HepG2 (cell line): ENCODE data around the gene WDR59. TPM values are rescaled to one million over a fixed set of nuclear protein-coding genes. Genes with fewer than 3 reads are reported as not detected.

Source experiments
- ARID2 ChIP-seq: sonication (generic); formaldehyde crosslinking; IDR thresholded peaks from 2 replicates; pipeline ENCODE4 v1.8.1; 2022; ENCODE audit warnings: mild to moderate bottlenecking, missing genetic modification reagents, borderline replicate concordance
- CENPT ChIP-seq: sonication (generic); formaldehyde crosslinking; IDR thresholded peaks from 2 replicates; pipeline ENCODE4 v1.8.0; 2022; ENCODE audit warnings: low read depth, mild to moderate bottlenecking, moderate library complexity, missing genetic modification reagents
- DMTF1 ChIP-seq: sonication (generic); formaldehyde crosslinking; IDR thresholded peaks from 2 replicates; pipeline ENCODE4 v1.4.0; 2020; ENCODE audit warnings: mild to moderate bottlenecking, missing genetic modification reagents
- DPF2 ChIP-seq: sonication (generic); formaldehyde crosslinking; IDR thresholded peaks from 2 replicates; pipeline ENCODE4 v1.4.0; 2020; ENCODE audit warnings: mild to moderate bottlenecking, low read depth, missing genetic modification reagents, borderline replicate concordance
- KLF15 ChIP-seq: sonication (generic); formaldehyde crosslinking; IDR thresholded peaks from 2 replicates; pipeline ENCODE4 v1.8.1; 2023; ENCODE audit warnings: borderline replicate concordance, mild to moderate bottlenecking, inconsistent platforms, missing genetic modification reagents, mixed read lengths
- MEF2D ChIP-seq: sonication (generic); formaldehyde crosslinking; IDR thresholded peaks from 2 replicates; pipeline ENCODE4 v1.5.1; 2020; ENCODE audit warnings: mild to moderate bottlenecking, missing genetic modification reagents
- MXD4 ChIP-seq: IDR thresholded peaks from 2 replicates; pipeline ENCODE4 v1.6.1; 2016; ENCODE audit warnings: mild to moderate bottlenecking, missing biosample characterization, missing genetic modification reagents
- MYNN ChIP-seq: sonication (generic); formaldehyde crosslinking; IDR thresholded peaks from 2 replicates; pipeline ENCODE4 v1.4.0; 2020; ENCODE audit warnings: mild to moderate bottlenecking, low read depth, missing genetic modification reagents
- SAP130 ChIP-seq: IDR thresholded peaks from 2 replicates; pipeline ENCODE4 v1.6.1; 2016; ENCODE audit warnings: low read depth
- STAT5B ChIP-seq: sonication (generic); formaldehyde crosslinking; IDR thresholded peaks from 2 replicates; pipeline ENCODE4 v1.4.0; 2020; ENCODE audit warnings: missing genetic modification reagents
- ZC3H13 ChIP-seq: sonication (generic); formaldehyde crosslinking; IDR thresholded peaks from 2 replicates; pipeline ENCODE4 v1.8.1; 2023; ENCODE audit warnings: mild to moderate bottlenecking, missing genetic modification reagents, moderate library complexity
- ZNF326 ChIP-seq: sonication (generic); formaldehyde crosslinking; IDR thresholded peaks from 2 replicates; pipeline ENCODE4 v1.4.0; 2020; ENCODE audit warnings: missing genetic modification reagents, borderline replicate concordance
- ZNF616 ChIP-seq: sonication (generic); formaldehyde crosslinking; IDR thresholded peaks from 2 replicates; pipeline ENCODE4 v1.5.0; 2020; ENCODE audit warnings: low read depth, mild to moderate bottlenecking, missing genetic modification reagents
- ZNF674 ChIP-seq: sonication (generic); formaldehyde crosslinking; IDR thresholded peaks from 2 replicates; pipeline ENCODE4 v1.5.0; 2020; ENCODE audit warnings: low read depth, mild to moderate bottlenecking, missing genetic modification reagents
- ZNF713 ChIP-seq: sonication (generic); formaldehyde crosslinking; IDR thresholded peaks from 2 replicates; pipeline ENCODE4 v1.4.0; 2020; ENCODE audit warnings: mild to moderate bottlenecking, missing genetic modification reagents
- ZNF883 ChIP-seq: sonication (generic); formaldehyde crosslinking; IDR thresholded peaks from 2 replicates; pipeline ENCODE4 v1.5.1; 2020; ENCODE audit warnings: mild to moderate bottlenecking, missing genetic modification reagents; ENCODE audit errors: not compliant biosample characterization
- polyA plus RNA-seq, 8 experiments: library from polyadenylated mRNA; depleted of rRNA in 3 of 8; stranded (reverse) in 7 of 8; unstranded in 1 of 8; fragments of >200 nt; fragmentation: Illumina TruSeq in 4 of 8; extraction: Trizol in 4 of 8; gene quantifications; 2 replicates each; pipeline versions ENCODE4 v1.2.1 to v1.2.3, GENCODE V29; 2011 to 2016; ENCODE audit warnings: low read depth in 4 of 8, missing spikeins in 1 of 8, mixed read lengths in 1 of 8; ENCODE audit not compliant: insufficient read depth in 1 of 8
- total RNA-seq, 5 experiments: library from RNA; depleted of rRNA; stranded (reverse); fragments of >200 nt; fragmentation: Illumina TruSeq; extraction: Trizol; gene quantifications; 2 replicates each; pipeline ENCODE4 v1.2.3, GENCODE V29; 2016; ENCODE audit warnings: low read depth in 1 of 5
- TF ChIP-seq, protein P1 (sequence below), 2 experiments: sonication (generic) in 1 of 2; formaldehyde crosslinking in 1 of 2; IDR thresholded peaks; 2 replicates each; pipeline versions ENCODE4 v1.5.1 to v1.6.1; 2011 to 2020; ENCODE audit warnings: borderline replicate concordance in 1 of 2, low read depth in 1 of 2, low read length in 1 of 2, mild to moderate bottlenecking in 1 of 2, missing genetic modification reagents in 1 of 2, moderate library complexity in 1 of 2
- TF ChIP-seq, protein P2 (sequence below): sonication (generic); formaldehyde crosslinking; IDR thresholded peaks from 2 replicates; pipeline ENCODE4 v1.5.1; 2020; ENCODE audit warnings: missing genetic modification reagents, mild to moderate bottlenecking, borderline replicate concordance
- TF ChIP-seq, protein P3 (sequence below): sonication (generic); formaldehyde crosslinking; IDR thresholded peaks from 2 replicates; pipeline ENCODE4 v1.9.0; 2021; ENCODE audit warnings: missing genetic modification reagents, borderline replicate concordance

WDR59 gene
- total and polyA plus RNA-seq, 2 of the 13 experiments (the other 11 are each of a cell fraction or from before 2014, with no cell fraction given), result 65.2 to 306 TPM

- TF ChIP-seq DMTF1 (CRISPR knock-in tag) (no peak), ZC3H13 (CRISPR knock-in tag) (no peak), ZNF674 (CRISPR knock-in tag) (no peak), MYNN (no peak), DPF2 (CRISPR knock-in tag) (peak; percentile 84; the same call in 1 of the 2 replicates), ZNF713 (no peak), SAP130 (CRISPR knock-in tag) (peak; percentile 95), MEF2D (peak; percentile 74), ARID2 (CRISPR knock-in tag) (no peak), KLF15 (CRISPR knock-in tag) (no peak), MXD4 (CRISPR knock-in tag) (0 out of 2 replicates have a peak, but pooled peaks have one; percentile 32), CENPT (no peak), STAT5B (CRISPR knock-in tag) (no peak), ZNF883 (CRISPR knock-in tag) (no peak), ZNF616 (CRISPR knock-in tag) (no peak), ZNF326 (CRISPR knock-in tag) (no peak)
- TF ChIP-seq, protein P1, sequence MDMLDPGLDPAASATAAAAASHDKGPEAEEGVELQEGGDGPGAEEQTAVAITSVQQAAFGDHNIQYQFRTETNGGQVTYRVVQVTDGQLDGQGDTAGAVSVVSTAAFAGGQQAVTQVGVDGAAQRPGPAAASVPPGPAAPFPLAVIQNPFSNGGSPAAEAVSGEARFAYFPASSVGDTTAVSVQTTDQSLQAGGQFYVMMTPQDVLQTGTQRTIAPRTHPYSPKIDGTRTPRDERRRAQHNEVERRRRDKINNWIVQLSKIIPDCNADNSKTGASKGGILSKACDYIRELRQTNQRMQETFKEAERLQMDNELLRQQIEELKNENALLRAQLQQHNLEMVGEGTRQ (IDR thresholded peaks at IDR 0.05; ENCODE audit: low read depth, low read length), result no peak
- TF ChIP-seq, protein P1 (CRISPR knock-in tag; IDR thresholded peaks at IDR 0.05; ENCODE audit: borderline replicate concordance), result no peak
- TF ChIP-seq, protein P2, sequence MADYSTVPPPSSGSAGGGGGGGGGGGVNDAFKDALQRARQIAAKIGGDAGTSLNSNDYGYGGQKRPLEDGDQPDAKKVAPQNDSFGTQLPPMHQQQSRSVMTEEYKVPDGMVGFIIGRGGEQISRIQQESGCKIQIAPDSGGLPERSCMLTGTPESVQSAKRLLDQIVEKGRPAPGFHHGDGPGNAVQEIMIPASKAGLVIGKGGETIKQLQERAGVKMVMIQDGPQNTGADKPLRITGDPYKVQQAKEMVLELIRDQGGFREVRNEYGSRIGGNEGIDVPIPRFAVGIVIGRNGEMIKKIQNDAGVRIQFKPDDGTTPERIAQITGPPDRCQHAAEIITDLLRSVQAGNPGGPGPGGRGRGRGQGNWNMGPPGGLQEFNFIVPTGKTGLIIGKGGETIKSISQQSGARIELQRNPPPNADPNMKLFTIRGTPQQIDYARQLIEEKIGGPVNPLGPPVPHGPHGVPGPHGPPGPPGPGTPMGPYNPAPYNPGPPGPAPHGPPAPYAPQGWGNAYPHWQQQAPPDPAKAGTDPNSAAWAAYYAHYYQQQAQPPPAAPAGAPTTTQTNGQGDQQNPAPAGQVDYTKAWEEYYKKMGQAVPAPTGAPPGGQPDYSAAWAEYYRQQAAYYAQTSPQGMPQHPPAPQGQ (CRISPR knock-in tag), result no peak
- TF ChIP-seq, protein P3, sequence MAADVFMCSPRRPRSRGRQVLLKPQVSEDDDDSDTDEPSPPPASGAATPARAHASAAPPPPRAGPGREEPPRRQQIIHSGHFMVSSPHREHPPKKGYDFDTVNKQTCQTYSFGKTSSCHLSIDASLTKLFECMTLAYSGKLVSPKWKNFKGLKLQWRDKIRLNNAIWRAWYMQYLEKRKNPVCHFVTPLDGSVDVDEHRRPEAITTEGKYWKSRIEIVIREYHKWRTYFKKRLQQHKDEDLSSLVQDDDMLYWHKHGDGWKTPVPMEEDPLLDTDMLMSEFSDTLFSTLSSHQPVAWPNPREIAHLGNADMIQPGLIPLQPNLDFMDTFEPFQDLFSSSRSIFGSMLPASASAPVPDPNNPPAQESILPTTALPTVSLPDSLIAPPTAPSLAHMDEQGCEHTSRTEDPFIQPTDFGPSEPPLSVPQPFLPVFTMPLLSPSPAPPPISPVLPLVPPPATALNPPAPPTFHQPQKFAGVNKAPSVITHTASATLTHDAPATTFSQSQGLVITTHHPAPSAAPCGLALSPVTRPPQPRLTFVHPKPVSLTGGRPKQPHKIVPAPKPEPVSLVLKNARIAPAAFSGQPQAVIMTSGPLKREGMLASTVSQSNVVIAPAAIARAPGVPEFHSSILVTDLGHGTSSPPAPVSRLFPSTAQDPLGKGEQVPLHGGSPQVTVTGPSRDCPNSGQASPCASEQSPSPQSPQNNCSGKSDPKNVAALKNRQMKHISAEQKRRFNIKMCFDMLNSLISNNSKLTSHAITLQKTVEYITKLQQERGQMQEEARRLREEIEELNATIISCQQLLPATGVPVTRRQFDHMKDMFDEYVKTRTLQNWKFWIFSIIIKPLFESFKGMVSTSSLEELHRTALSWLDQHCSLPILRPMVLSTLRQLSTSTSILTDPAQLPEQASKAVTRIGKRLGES (CRISPR knock-in tag), result peak; percentile 97
Measured at GRCh38 chr16:74991593-74992403, 6.9 kb upstream of the WDR59 start (continued).
